Activated CD4-positive, alpha-beta T cell treated with anti-CD3 and anti-CD28 coated beads for 4 hours (primary cell): ENCODE data around the gene NR2E3.
"Not testable (repeated sequence)": the region's sequence is repeated elsewhere in the genome, so short reads cannot be mapped to it uniquely, and the experiment has no call there.

Experiments used
- DNase-seq, 2 donors: peaks; one replicate each; pipeline ENCODE4 v3.0.0-alpha.2; 2020

The NR2E3 gene

GRCh38 chr15:71820127-71820526, 9.8 kb downstream of the NR2E3 start:
- DNase-seq: no peak

GRCh38 chr15:71821547-71822129, 11.3 kb downstream of the NR2E3 start:
- no peak for DNase-seq

DNA sequence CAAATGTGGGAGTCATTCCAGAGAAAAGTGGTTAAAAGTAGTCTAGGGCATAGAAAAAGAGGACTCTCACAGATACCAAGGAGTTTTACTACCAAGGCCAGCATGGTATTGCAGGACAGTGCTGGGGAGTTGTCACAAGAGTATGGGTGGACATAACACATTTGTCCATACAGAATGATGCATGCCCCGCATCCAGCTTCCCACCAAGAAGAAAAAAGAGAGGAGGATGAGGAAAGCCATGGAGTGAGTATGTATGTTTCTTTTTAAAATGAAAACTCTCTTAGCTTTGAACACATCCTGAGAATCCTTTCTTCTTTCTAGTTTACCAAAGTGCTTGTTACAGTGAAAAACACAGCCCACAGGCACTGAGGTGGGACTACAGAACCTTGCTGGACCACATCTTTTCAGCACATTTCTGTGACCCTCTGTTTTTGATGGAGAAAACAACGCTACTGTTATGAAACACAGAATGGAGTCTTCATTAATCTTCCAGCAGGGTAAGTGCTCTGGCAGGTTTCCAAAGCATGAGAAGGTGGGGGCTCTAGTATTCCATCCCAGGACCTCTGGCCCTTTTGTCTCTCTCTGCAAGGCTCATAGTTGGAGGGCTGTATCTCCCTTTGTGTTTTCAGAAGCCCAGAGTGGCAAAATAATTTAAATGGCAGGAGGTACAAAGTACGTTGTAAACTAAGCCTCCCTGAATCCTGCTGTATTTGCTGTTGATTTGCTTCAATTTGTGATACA, 12.7 kb downstream of the NR2E3 start:
- DNase-seq: no peak

DNA sequence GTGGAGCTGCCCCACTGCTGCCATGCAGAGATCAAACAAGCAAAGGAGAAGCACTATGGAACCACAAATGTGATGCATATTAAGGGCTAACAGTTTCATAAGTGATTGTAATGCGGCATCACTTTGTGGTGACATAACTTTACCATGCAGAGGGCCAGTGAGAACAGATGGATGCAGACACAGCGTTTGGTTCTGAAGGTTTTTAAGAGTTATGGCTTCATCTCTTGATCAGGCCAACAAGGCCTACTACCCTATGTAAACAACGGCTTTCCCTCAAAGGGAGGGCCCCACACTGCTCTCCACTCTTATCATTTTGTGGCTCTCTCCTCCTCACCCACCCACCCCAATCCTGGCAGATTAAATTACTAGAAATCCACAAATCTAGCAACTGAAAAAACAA, 13.4 kb downstream of the NR2E3 start:
- DNase-seq: no peak

DNA sequence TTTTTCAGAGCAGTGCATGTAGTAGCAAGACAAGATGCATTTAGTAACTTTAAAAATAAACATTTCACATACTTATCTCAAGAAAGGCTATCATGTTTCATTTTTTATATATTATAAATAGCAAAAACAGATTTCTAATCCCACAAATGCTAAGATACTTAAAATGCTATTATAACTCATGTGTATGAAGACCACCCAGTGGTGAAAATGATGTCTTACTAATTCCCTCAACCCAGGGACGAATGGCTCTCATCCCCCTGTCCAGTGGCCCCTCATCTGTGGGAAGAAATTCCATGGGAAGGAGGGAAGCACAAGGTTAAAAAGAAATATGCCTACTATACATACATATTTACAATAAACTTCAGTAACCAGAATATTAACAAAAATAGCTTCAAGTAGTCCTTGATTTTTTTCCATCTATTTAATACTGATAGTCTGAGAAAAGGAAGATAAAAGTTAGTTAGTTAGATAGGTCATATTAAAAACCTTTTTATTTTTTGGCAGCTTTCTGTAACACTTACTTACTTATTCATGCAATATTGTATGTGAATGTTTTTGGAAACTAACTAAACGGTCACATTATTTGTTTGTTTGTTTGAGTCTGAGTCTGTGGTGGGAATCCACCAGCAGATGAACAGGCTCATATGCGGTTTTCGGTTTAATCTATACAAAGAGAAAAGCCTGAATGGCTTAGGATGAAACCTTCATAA, 14.8 kb downstream of the NR2E3 start:
- no peak for DNase-seq

- no peak for DNase-seq
Observed at GRCh38 chr15:71826196-71826595, 15.8 kb downstream of the NR2E3 start.

GRCh38 chr15:71830981-71831380, 20.6 kb downstream of the NR2E3 start:
- DNase-seq: no peak

GRCh38 chr15:71841563-71841962, 31.2 kb downstream of the NR2E3 start:
- no peak for DNase-seq

GRCh38 chr15:71844916-71845315, 34.6 kb downstream of the NR2E3 start:
- no peak for DNase-seq

GRCh38 chr15:71853543-71853942, 43.2 kb downstream of the NR2E3 start:
- DNase-seq: no peak

GRCh38 chr15:71858232-71858631, 47.9 kb downstream of the NR2E3 start:
- not testable (repeated sequence) for DNase-seq
